Chondrocyte (in vitro differentiated cells): Measurements from ENCODE around the gene GALNT13. TPM values are rescaled to one million over a fixed set of nuclear protein-coding genes. Genes with fewer than 3 reads are reported as not detected.
"Not testable (repeated sequence)": the region's sequence is repeated elsewhere in the genome, so short reads cannot be mapped to it uniquely, and the experiment has no call there.

Experiments
- DNase-seq: peaks from one replicate; pipeline ENCODE4 v3.0.0; 2021; ENCODE audit warnings: mixed read lengths, low spot score
- H3K27ac Mint-ChIP-seq: one replicate; pipeline ENCODE4 v1.8.0; 2021; ENCODE audit warnings: mild to moderate bottlenecking, moderate library complexity, mixed read lengths; ENCODE audit not compliant: unreplicated experiment
- H3K27me3 Mint-ChIP-seq: 2 replicates; pipeline ENCODE4 v1.8.0; 2021; ENCODE audit warnings: low read depth, mixed read lengths
- H3K36me3 Mint-ChIP-seq: 2 replicates; pipeline ENCODE4 v1.8.0; 2021; ENCODE audit warnings: low read depth, mixed read lengths
- H3K4me1 Mint-ChIP-seq: 2 replicates; pipeline ENCODE4 v1.8.0; 2021; ENCODE audit warnings: low read depth, mild to moderate bottlenecking, mixed read lengths
- H3K4me3 Mint-ChIP-seq: one replicate; pipeline ENCODE4 v1.8.0; 2021; ENCODE audit warnings: mild to moderate bottlenecking, moderate library complexity, mixed read lengths; ENCODE audit not compliant: unreplicated experiment
- H3K9me3 Mint-ChIP-seq: 2 replicates; pipeline ENCODE4 v1.8.0; 2021; ENCODE audit warnings: low read depth, mixed read lengths
- total RNA-seq: library from RNA; stranded (reverse); gene quantifications from 3 replicates; pipeline ENCODE4 v1.2.1, GENCODE V29; 2021
- TF ChIP-seq, protein P1 (sequence below): fragments of 200-600 bp; sonication (generic); IDR thresholded peaks from 2 replicates; pipeline ENCODE4 v1.5.0; 2021; ENCODE audit warnings: antibody characterized with exemption, mild to moderate bottlenecking, moderate library complexity

GALNT13 gene
- total RNA-seq, 1 donor from 2014 or later: not detected

DNA sequence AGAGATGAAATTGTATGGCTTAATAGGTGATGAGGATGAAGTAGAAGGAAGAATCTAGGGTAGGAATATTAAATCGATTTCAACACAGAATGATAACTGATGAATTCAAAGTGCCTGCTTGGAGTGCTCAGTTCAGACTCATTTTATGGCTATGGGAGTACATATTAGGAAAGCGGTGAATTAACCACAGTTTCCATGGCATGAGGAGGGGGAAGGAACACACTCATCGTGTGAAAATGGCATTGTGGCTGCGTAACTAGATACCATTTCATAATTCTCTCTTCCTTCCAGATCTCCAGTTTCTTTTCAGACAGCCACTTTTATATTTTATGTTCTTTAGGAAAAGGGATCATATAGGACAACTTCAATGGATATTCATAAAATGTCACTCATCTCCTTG is 594.5 kb downstream of the GALNT13 start:
- Mint-ChIP-seq H3K9me3 (no peaks in the 10 kb centered on the region), H3K36me3 (no peaks in the 10 kb centered on the region), H3K27me3 (peaks cover 18% of the 10 kb centered on the region), H3K4me1 (no peaks in the 10 kb centered on the region), H3K4me3 (no peak overlapping the region), H3K27ac (no peak overlapping the region)
- TF ChIP-seq, protein P1, sequence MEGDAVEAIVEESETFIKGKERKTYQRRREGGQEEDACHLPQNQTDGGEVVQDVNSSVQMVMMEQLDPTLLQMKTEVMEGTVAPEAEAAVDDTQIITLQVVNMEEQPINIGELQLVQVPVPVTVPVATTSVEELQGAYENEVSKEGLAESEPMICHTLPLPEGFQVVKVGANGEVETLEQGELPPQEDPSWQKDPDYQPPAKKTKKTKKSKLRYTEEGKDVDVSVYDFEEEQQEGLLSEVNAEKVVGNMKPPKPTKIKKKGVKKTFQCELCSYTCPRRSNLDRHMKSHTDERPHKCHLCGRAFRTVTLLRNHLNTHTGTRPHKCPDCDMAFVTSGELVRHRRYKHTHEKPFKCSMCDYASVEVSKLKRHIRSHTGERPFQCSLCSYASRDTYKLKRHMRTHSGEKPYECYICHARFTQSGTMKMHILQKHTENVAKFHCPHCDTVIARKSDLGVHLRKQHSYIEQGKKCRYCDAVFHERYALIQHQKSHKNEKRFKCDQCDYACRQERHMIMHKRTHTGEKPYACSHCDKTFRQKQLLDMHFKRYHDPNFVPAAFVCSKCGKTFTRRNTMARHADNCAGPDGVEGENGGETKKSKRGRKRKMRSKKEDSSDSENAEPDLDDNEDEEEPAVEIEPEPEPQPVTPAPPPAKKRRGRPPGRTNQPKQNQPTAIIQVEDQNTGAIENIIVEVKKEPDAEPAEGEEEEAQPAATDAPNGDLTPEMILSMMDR: no peak
- no peak for DNase-seq

DNA sequence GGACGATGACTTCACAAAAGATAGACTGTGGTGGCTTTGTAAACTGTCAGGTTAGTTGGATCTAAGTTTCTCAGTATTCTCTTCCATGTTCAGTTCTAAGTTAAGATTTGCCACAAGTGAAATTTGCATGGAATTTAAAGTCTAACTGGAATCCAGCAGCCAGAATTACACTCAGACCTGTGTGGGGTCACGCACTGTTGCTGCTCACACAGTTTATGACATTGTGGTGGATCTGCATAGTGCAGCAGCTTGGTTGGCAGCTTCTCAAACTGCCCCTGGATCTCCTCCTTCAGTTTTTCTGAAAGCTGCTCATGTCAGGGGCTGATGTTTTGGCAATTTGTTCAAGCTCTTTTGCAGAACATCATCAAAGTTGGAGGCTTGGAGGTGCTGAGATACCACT is 598.7 kb downstream of the GALNT13 start:
- Mint-ChIP-seq H3K9me3 (no peaks in the 10 kb centered on the region), H3K4me3 (no peak overlapping the region), H3K36me3 (no peaks in the 10 kb centered on the region), H3K27me3 (peaks cover 12% of the 10 kb centered on the region), H3K27ac (no peak overlapping the region), H3K4me1 (no peaks in the 10 kb centered on the region)
- DNase-seq: no peak
- TF ChIP-seq, protein P1: no peak

DNA sequence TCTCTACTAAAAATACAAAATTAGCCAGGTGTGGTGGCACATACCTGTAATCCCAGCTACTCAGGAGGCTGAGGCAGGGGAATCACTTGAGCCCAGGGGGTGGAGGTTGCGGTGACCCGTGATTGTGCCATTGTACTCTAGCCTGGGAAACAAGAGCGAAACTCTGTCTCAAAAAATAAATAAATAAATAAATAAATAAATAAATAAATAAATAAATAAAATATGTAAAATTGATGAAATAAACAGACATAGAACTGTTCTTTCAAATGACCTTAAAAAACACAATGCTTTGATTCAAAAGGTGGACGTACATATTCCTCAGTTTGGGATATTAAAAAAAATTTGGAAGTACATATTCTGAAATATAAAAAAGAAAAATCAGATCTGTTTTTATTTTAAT is 599.8 kb downstream of the GALNT13 start:
- not testable (repeated sequence) for H3K36me3 Mint-ChIP-seq, H3K27ac Mint-ChIP-seq, H3K4me3 Mint-ChIP-seq, DNase-seq, H3K9me3 Mint-ChIP-seq, H3K4me1 Mint-ChIP-seq
- peaks cover 13% of the 10 kb centered on the region for H3K27me3 Mint-ChIP-seq

DNA sequence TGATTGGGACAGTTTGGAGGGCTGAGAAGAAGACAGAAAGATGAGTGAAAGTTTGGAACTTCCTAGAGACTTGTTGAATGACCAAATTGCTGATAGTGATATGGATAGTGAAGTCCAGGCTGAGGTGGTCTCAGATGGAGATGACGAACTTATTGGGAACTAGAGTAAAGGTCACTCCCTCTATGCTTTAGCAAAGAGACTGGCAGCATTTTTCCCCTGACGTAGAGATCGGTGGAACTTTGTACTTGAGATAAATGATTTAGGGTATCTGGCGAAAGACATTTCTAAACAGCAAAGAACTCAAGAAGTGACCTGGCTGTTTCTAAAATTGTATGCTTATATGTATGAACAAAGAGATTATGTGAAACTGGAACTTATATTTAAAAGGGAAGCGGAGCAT is 605.6 kb downstream of the GALNT13 start:
- no peaks in the 10 kb centered on the region for H3K9me3 Mint-ChIP-seq
- no peak overlapping the region for H3K4me3 Mint-ChIP-seq
- H3K4me1 Mint-ChIP-seq: no peaks in the 10 kb centered on the region
- H3K27me3 Mint-ChIP-seq: peaks cover 6% of the 10 kb centered on the region
- no peak overlapping the region for H3K27ac Mint-ChIP-seq
- H3K36me3 Mint-ChIP-seq: no peaks in the 10 kb centered on the region
- TF ChIP-seq, protein P1: no peak
- DNase-seq: no peak

DNA sequence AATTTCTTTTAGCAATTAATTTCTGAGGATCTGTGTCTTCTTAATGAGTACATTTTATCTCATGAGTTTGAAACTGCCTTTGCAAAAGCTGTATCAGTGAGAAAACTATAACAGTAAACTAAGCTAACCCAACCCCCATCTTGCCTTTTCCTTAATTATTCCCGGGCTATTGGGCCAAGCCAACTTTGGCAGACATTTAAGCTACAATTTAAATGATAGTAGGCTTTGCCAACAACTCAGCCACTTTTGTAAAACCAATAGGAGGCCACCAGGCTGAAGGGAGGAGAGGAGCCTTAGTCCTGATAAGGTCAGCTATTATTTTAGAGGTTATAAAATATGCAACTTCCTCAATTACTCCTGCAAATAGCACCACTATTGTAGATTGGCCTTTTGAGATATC is 608.8 kb downstream of the GALNT13 start:
- no peaks in the 10 kb centered on the region for H3K36me3 Mint-ChIP-seq
- H3K4me3 Mint-ChIP-seq: no peak overlapping the region
- DNase-seq: no peak
- peaks cover 12% of the 10 kb centered on the region for H3K27me3 Mint-ChIP-seq
- TF ChIP-seq, protein P1: no peak
- H3K9me3 Mint-ChIP-seq: no peaks in the 10 kb centered on the region
- no peak overlapping the region for H3K27ac Mint-ChIP-seq
- H3K4me1 Mint-ChIP-seq: no peaks in the 10 kb centered on the region

DNA sequence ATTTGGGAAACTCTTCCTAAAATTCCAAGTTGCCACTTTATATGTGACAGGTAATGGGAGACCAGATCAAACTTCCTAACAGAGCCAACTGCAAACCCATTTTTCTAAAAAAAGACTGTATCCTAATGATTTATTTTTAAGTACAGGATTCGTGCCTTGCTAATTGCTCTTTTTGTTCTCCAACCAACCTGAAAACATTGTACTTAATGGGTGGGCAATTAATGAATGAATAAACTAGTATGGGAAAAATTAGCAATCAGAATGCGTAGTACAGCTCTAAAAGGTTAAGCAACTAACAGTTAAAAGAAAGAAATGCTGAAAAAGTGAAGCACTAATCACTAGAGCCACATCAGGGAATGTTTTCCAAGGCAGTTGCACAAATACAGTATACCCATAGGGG is 609.6 kb downstream of the GALNT13 start:
- Mint-ChIP-seq H3K27me3 (peaks cover 11% of the 10 kb centered on the region), H3K4me3 (no peak overlapping the region), H3K36me3 (no peaks in the 10 kb centered on the region), H3K9me3 (no peaks in the 10 kb centered on the region), H3K27ac (no peak overlapping the region), H3K4me1 (no peaks in the 10 kb centered on the region)
- DNase-seq: no peak
- TF ChIP-seq, protein P1: no peak
